Right lobe of liver (tissue), 6 donors: ENCODE measurements around the gene XRRA1. TPM values are rescaled to one million over a fixed set of nuclear protein-coding genes. Genes with fewer than 3 reads are reported as not detected.

Source experiments
- ATAC-seq, 4 donors: fragments of 200-7000 bp; cut with Tn5 transposase; one replicate each; pipeline ENCODE4 v1.9.1; 2020; ENCODE audit warnings: mild to moderate bottlenecking in 4 of 4, moderate library complexity in 4 of 4
- DNase-seq, 3 donors: peaks; one replicate each; pipeline ENCODE4 v3.0.0-alpha.2; 2020
- H3K27ac ChIP-seq, 3 donors: fragments of 200-600 bp; one replicate each; pipeline ENCODE4 v1.8.0; 2022
- H3K27me3 ChIP-seq, 2 donors: fragments of 200-600 bp; one replicate each; pipeline ENCODE4 v1.8.0; 2022
- H3K36me3 ChIP-seq, 4 donors: fragments of 200-600 bp; sonication (generic) in 1 of 4; one replicate each; pipeline versions ENCODE4 v1.5.1 to v1.8.0; 2017 to 2022; ENCODE audit warnings: control low read depth in 1 of 4
- H3K4me1 ChIP-seq, 4 donors: fragments of 200-600 bp; sonication (generic) in 1 of 4; one replicate each; pipeline versions ENCODE4 v1.5.1 to v1.8.0; 2017 to 2022; ENCODE audit warnings: control low read depth in 1 of 4
- H3K4me3 ChIP-seq, 3 donors: fragments of 200-600 bp; one replicate each; pipeline ENCODE4 v1.8.0; 2022
- H3K9me3 ChIP-seq, 4 donors: fragments of 200-600 bp; sonication (generic) in 1 of 4; one replicate each; pipeline versions ENCODE4 v1.5.1 to v1.8.0; 2017 to 2022; ENCODE audit warnings: control low read depth in 1 of 4
- CTCF ChIP-seq, 4 donors: fragments of 200-600 bp in 3 of 4; fragments of 450-650 bp in 1 of 4; IDR thresholded peaks; one replicate each; pipeline versions ENCODE4 v1.5.1 to v1.8.0; 2016 to 2022; ENCODE audit warnings: antibody characterized with exemption in 4 of 4, mild to moderate bottlenecking in 2 of 4
- POLR2A ChIP-seq: fragments of 450-650 bp; IDR thresholded peaks from one replicate; pipeline ENCODE4 v1.6.1; 2017; ENCODE audit warnings: antibody characterized with exemption, mild to moderate bottlenecking
- WGBS: methylation state at CpG from one replicate; pipeline ENCODE4 v1.1.6; 2018; ENCODE audit warnings: low coverage, low lambda C conversion rate; ENCODE audit not compliant: insufficient coverage; ENCODE audit errors: missing lambda C conversion rate; 5-methylcytosine and 5-hydroxymethylcytosine counted together
- intact Hi-C, 2 donors: fragments of 100-400 bp; cut with DNase I; formaldehyde crosslinking; loops; one replicate each; pipeline versions ENCODE4 v1.11.2 to v1.14.1; 2022
- total RNA-seq, 6 experiments: library from RNA; depleted of rRNA in 2 of 6; stranded (reverse); fragments of >200 nt in 2 of 6; fragmentation: NEBNext Ultra II Directional in 3 of 6; extraction: Animal tissue kit (Norgen Biotek cat#: 25700) in 3 of 6; gene quantifications; one replicate each; pipeline versions ENCODE4 v1.1.0 to v1.2.4, GENCODE V29; 2016 to 2023
- donor health status: DM: no; HTN: yes; CAD: no.
- donor health status: DM: no; HTN: no; CAD: no.
- donor health status: DM: no; HTN: no; CAD: no.
- donor health status: DM: no; HTN: yes; CAD: no.
- donor health status: DM: no; HTN: yes; CAD: no.

XRRA1 gene
- total RNA-seq, 6 experiments from 2014 or later = 4.7 to 15.7 (median 8.0) TPM

GRCh38 chr11:74937696-74938475 is 11.0 kb downstream of the XRRA1 start:
- DNase-seq (no peak), ATAC-seq (peak in 2 of 4 donors; percentile 63 to 73)
- H3K4me3 ChIP-seq = no peak overlapping the region
- TF ChIP-seq CTCF (IDR thresholded peaks at IDR 0.05) (no peak), POLR2A (no peak)
- no peaks in the 10 kb centered on the region for H3K4me1 ChIP-seq
- no peaks in the 10 kb centered on the region for H3K9me3 ChIP-seq
- intact Hi-C loops = no loop called here
- WGBS = 78% methylated on average over 5 of the region's 5 CpGs
- no peaks in the 10 kb centered on the region for H3K27me3 ChIP-seq
- peaks cover 0 to 23% (median 4%) of the 10 kb centered on the region in 4 donors for H3K36me3 ChIP-seq
- H3K27ac ChIP-seq = no peak overlapping the region

- intact Hi-C loops = no loop called here
- no peaks in the 10 kb centered on the region for H3K27me3 ChIP-seq
- no peaks in the 10 kb centered on the region for H3K9me3 ChIP-seq
- no peak overlapping the region for H3K27ac ChIP-seq
- WGBS = 84% methylated on average over 5 of the region's 5 CpGs
- no peak for ATAC-seq
- no peaks in the 10 kb centered on the region for H3K4me1 ChIP-seq
- TF ChIP-seq POLR2A = no peak
- TF ChIP-seq CTCF (IDR thresholded peaks at IDR 0.05) = no peak
- DNase-seq = no peak
- H3K36me3 ChIP-seq = peaks cover 0 to 29% (median 4%) of the 10 kb centered on the region in 4 donors
- H3K4me3 ChIP-seq = no peak overlapping the region
Observed at GRCh38 chr11:74936976-74937375, 11.9 kb downstream of the XRRA1 start.

- peaks cover 0 to 34% (median 4%) of the 10 kb centered on the region in 4 donors for H3K36me3 ChIP-seq
- H3K4me3 ChIP-seq = no peak overlapping the region
- WGBS = 53% methylated on average over 2 of the region's 2 CpGs
- H3K27ac ChIP-seq = no peak overlapping the region
- no peak for DNase-seq
- no peaks in the 10 kb centered on the region for H3K27me3 ChIP-seq
- no peaks in the 10 kb centered on the region for H3K9me3 ChIP-seq
- peak in 1 of 4 donors; percentile 23 for ATAC-seq
- TF ChIP-seq CTCF (IDR thresholded peaks at IDR 0.05) (no peak), POLR2A (no peak)
- H3K4me1 ChIP-seq = no peaks in the 10 kb centered on the region
- intact Hi-C loops = no loop called here
Observed at GRCh38 chr11:74936087-74936486, 12.8 kb downstream of the XRRA1 start.

GRCh38 chr11:74935285-74935684 is 13.6 kb downstream of the XRRA1 start:
- DNase-seq (no peak), ATAC-seq (no peak)
- 75% methylated on average over 2 of the region's 2 CpGs for WGBS
- Histone ChIP-seq H3K36me3 (peaks cover 0 to 34% (median 4%) of the 10 kb centered on the region in 4 donors), H3K4me1 (no peaks in the 10 kb centered on the region), H3K27me3 (no peaks in the 10 kb centered on the region), H3K9me3 (no peaks in the 10 kb centered on the region), H3K4me3 (no peak overlapping the region), H3K27ac (no peak overlapping the region)
- TF ChIP-seq POLR2A (no peak), CTCF (IDR thresholded peaks at IDR 0.05) (no peak)
- intact Hi-C loops = no loop called here
